CD1c-positive myeloid dendritic cell (primary cell): Measurements from ENCODE around the gene GJB1.
"Not testable (repeated sequence)": the region's sequence is repeated elsewhere in the genome, so short reads cannot be mapped to it uniquely, and the experiment has no call there.

Source experiments
- DNase-seq: peaks from one replicate; pipeline ENCODE4 v3.0.0-alpha.2; 2016; ENCODE audit errors: extremely low spot score

Gene GJB1

DNA sequence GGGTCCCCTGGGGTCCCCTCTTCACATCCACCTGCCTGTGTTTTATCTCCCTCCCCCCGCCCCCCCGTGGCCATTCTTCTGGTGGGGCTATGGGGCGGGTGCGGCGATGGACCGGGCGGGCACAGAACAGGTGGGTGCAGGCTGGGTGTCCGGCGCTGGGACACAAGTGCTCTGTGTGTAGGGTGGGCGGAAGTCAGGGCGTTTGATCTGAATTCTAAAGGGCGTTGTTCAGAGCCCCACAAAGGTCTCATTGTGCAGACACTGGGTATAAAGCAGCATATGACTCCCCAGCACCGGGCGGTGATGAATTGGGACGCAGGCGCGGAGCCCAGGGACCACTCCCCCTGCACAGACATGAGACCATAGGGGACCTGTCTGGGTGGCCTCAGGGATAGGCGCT is at the start of gene GJB1:
TSS of gene GJB1 (plus strand) at position 296 of the 400 bp plus-strand sequence. CDS start 484 bp downstream, outside the sequence.
- no peak for DNase-seq

DNA sequence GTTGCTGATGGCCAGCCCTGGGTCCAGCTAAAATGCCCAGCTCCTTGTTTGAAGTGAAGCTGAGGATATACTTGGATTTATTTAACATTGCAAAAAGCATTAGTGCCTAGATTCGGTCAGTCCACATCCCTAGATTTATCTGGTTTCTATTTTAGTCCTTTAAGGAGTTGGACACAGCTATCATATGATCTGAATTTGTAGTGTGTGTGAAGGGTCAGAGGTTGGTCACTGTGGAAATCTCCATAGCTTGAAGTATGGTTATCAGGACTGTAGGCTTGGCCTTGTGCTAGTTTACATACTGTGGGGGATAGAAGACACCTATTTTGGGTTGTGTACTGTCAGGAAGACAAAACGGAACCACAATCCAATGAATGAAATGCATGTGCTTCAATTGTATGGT is 49.6 kb upstream of the GJB1 start:
- DNase-seq, result no peak

DNA sequence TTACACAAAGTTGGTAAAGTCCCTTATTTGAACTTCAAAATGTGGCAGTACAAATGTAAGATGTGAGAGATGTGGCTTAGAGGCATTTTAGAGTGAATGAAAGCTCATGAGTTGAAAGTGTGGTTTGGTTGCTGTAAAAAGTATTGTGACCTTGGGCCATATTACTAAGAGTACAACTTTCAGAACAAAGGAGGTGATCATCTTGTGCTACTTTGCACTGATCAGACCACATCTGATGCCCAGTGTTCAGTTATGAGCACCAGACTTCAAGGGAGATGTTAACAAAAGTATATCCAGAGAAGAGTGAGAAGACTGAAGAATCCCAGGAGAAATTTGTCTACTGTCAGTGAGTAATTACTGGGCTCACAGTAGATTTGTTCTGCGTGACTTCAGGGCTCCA is 48.2 kb upstream of the GJB1 start:
- DNase-seq, result no peak

DNA sequence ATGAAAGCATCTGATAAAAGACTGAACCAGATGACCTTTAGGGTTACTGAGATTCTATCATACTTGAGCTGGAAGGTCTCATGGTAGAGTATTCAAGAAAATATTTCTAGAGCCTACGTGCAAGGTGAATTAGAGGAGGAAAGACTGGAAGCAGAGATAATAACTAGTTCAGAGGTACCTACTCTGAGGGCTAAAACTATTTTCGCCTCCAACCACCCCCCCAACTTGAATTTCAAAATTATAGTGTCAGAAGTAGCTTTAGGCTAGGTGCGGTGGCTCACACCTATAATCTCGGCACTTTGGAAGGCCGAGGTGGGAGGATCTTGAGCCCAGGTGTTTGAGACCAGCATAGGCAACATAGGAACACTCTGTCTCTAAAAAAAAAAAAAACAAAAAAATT is 47.5 kb upstream of the GJB1 start:
- no peak for DNase-seq

DNA sequence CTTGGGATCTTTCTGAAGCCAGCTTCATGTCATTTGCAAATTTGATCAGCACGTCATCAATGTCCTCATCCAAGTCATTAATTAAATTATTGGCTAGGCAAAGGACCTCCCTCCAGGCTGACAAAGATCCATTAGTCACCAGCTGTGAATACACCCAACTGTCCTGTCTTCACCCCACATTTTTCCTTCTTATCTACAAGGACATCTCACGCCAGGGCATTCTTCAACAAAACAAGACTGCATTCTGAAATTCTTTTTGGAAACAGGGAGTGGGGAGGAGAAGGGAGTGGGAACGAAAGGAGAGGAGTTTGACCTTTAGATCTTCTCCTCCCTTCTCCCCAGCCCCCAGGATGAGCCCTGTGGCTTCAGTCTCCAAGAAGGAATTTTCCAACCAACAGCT is 45.7 kb upstream of the GJB1 start:
- no peak for DNase-seq

DNA sequence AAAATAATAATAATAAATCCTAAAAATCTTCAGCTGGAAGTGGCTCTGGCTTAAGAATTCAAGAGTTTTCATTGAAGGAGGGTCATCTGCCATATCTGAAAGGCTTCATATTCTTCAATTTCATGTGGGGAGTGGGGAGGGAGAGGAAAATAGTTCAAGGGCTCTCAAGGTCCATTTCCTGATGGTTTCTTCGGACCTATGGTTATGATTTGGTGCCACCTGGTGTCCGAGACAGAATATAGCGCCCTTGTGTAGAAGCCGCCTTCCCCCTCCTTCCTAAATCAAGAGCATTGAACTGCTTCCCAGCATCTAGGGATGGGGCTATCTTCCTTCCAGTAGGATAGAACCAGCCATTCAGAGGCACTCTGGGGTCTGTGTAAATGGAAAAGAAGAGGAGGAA is 44.1 kb upstream of the GJB1 start:
- DNase-seq, result peak; percentile 63

DNA sequence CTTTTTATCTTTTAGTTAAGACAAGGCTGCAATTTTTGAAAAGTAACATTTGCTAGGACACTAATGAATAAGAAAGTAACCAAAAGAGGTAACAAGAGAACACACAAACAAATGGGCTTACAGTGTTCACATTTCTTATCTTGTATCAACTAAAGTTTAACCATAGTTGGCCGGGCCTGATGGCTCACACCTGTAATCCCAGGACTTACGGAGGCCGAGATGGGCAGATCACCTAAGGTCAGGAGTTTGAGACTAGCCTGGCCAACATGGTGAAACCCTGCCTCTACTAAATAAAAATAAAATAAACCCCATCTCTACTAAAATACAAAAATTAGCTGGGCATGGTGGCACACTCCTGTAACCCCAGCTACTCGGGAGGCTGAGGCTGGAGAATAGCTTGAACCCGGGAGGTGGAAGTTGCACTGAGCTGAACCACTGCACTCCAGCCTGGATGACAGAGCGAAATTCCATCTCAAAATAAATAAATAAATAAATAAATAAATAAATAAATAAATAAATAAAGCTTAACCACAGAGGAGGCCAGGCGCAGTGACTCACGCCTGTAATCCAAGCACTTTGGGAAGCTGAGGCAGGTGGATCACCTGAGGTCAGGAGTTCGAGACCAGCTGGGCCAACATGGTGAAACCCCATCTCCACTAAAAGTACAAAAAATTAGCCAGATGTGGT is 42.3 kb upstream of the GJB1 start:
- DNase-seq, result not testable (repeated sequence)

DNA sequence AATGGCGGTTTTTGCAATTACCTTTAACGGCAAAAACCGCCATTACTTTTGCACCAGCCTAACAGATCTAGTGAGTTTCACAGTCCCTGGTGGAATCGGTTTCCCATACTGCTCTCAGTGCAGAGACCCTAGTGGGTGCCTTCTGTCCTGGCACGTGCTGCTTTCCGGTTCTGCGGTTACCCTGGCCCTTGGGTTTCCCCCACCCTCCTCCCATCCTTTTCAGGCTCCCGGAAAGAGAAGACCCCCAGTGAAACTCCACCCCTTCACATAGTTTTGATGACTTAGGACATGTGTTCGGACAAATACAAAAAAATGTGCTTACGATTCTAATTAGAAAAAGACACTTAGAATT is 41.5 kb upstream of the GJB1 start:
- no peak for DNase-seq

DNA sequence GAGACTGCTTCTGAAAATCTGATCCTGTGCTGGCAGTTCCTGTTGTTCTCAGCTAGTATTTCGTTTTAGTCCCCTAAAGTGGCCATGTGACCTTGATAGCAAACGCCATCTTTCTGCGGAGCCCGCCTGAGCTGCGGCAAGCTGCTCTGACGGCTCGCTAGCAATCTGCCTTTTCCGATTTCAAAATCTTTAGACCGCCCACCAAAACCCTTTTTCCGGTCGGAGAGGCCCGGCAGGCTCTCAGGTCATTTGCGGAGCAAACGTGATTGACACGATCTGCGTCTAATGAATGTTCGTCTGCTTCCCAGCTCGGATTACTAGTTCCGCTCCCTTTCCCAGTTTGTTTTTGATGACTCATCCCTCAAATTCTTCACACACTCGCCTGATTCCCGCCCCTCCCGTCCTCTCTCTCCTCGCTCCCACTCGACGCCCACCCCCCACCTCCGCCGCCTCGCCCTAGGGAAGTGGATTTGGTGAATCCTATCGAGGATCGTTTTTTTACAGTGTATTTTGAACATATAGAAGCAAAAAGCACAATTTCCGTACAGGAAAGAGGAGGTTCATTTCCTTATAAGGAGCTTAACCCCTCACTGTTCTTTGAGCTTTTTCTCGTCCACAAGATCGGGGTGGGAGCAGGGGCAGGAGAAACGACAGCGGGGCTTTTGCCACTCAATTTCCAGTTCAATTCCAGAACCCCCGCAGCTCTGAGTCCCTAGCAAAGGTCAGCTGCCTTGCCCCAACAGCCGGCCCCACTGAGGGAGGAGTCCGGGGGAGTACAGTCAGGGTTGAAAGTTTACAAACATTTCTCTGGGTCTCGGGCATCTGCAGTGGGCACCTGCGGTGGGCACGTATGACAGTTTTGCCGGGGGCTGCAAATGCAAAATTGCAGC is 40.9 kb upstream of the GJB1 start:
- DNase-seq, result peak; percentile 94

DNA sequence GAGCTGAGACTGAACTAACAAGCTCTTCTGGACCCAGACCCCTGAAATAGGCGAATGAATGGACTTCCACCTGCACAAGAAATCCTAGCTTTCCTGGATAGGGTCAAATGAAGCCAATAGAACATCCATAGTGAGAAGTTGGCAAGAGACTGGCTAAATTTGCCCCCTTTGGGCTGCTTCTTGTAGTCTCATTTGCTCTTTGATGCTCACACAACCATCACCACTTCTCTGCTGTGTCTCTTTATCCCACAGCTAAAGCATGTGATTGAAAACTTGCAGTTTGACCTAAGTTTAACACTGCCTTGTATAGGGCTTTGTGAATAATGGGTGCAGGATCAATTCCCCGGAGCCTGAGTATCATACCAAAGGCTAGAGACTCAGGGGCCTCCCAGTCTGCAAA is 40.2 kb upstream of the GJB1 start:
- DNase-seq, result no peak

DNA sequence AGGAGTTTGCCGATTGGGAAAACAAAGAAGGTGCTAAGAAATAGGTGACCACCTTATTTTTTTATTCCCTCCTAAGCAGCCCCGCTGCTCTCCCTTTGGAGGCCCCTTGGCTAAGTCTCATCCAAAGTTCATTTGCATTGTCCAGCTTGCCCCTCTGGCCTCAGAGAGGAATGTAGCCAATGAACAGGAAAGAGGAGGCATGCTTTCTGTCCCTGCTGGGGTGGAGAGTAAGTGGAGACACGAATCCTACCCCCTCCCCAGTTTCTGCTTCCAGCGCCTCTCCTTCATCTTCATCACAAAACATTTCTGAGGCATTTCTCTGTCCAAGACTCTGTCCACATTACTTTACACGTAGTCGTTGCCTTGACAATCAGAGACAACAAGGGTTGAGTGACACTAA is 39.7 kb upstream of the GJB1 start:
- DNase-seq, result no peak

DNA sequence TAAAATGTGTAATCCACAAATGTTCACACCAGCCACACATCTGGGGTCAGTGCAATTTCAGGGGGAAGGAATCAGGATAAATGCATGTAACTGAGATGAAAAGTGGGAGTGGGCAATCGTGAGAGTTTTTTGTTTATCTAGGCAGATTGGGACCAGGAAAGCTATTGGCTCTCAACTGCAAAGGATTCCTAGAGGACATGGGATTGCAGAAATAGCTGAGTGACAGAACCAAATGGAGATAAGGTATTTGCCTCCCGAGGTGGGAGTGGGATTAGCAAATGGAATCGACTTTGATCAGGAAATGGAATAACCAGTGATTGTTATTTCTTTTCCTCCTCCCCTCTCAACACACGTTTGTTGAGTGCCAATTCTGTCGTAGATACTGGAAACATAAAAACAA is 38.9 kb upstream of the GJB1 start:
- DNase-seq, result no peak

DNA sequence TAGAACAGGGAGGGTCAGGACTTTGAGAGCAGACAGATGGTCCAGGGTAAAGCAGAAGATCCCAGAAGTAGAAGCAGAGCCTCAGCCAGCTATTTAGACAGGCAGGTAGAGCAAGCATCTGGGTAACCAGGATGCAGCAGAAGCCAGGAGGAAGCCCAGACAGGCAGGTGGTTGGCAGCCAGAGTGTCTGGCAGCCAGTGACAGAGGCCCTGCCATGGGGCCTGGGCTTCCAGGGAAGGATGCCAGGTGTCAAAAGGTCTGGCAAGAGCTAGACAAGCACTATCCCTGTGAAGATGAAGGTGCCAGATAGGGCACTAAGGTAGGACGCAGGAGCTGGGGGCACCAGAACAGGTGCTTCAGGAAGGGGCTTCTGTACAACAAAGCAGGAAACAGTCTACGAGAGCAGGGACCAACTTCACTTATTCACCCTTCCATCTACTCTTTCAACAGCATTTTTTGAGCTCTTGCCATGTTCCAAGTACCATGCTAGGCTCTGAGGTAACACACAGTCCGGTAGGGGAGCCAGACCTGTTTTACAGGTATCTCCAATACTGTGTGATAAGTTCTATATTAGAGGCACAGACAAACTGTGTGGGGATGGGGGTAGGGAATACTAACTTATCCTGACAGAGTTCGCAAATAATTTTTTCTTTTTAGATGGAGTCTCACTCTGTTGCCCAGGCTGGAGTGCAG is 38.1 kb upstream of the GJB1 start:
- DNase-seq, result no peak

DNA sequence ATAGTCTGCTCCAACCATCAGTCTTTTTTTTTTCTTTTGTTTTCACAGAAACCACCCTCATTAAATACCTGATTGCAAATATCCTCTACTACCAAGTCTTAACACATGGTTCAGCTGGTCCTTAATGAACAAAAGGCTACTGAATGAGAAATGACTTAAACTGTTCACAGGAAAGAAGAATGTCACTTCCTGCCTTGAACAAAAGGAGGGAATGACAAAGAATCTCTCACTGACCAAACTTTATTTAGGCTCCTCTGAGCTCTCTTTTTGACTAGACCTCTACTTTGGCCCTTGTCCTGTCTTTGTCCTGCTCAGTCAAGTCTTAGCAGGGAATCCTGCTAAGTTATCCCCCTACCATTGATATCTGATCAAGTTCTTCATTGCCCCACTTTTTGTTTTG is 31.8 kb upstream of the GJB1 start:
- no peak for DNase-seq

DNA sequence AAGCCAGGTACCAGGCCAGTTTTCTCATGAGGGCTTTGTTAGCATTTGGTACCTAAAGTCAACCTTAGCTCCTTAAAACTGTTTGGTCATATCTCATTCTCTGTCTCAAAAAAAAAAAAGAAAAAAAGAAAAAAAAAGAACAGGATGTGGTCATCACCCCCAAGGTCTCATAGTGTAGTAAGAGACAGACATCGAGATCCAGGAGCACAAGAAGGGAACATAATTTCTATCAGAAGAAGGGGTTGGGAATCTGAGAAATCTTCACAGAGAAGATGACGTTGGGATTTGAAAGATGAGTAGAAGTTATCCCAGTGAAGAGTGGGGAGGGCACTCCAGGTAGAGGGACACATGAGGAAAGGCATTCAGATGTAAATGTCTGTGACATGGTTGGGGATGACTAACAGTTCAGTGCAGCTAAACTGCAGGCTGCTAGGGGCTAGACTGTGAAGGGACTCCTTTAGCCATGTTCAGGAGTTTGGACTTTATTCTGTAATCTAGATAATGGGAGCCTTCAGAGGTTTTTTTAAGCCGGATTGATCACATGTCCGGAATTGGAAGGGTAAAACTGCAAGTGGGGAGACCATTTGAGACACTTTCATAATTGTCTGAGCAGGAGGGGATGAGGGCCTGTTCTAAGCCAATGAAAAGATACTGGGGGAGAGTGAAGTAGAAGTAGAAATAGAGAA is 26.9 kb upstream of the GJB1 start:
- no peak for DNase-seq

DNA sequence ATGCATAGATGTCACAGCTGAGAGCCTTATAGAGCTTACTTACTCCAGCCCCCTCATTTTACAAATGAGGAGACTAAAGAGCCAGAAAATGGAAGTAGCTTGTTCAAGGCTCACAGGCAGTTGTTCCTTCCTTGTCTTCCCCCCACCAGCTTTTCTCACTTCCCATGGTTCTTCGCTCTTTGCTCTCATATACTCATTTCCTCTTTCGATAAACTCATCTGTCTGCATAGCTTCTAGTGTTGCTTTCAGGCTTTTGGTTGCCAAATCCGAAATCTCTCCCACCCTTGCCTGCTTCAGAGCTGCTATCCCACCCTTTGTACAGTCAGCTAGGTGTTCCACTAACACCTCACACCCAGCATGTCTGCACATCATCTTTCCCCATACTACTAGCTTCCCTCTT is 25.0 kb upstream of the GJB1 start:
- peak; percentile 71 for DNase-seq

DNA sequence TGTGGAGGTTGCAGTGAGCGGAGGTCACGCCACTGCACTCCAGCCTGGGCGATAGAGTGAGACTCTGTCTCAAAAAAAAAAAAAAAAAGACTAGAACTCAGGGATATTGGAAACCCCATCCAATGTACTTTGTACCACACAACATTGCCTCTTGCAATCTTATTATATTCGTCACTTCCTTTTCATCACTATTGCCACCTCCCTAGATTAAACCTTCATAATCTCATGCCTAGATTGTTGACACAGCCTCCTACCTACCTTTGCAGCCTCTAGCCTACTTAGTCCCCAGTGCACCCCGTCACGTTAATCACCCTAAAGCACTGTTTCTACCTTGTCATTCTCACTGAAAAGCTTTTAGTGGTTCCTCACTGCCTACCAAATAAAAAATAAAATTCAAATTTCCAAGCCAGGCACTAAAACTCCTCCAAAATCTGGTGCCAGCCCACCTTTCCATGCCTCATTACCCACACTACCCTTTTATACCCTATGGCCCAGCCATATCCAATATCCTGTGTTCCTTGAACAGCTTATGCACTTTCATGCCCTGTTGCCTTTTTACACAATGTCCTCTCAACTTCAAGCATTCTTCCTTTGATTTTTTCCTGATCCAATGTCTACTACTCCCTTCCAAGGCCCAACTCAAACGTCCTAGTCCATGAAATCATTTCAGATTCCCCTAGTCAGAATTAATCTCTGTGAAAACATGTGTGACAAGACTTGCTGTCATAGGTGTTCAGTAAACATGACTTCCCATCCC is 23.6 kb upstream of the GJB1 start:
- no peak for DNase-seq

DNA sequence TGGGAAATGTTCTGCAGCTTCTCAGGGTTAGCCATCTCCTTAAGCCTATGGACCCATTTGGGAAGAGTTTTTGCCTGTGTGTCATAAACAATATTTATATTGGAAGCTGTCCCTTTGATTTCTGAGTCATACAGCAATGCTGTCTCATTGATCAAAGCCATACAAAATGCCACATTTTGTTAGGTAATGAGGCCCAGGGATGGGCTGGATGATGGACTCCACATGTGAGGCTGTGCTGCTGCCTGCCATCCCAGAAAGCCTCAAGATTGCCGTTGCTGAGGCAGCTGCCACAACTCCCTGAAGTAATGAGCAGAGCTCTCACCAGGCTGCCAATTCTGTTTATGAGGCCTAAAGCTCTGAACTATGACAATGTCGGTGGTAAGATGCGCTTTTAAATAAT is 12.2 kb upstream of the GJB1 start:
- DNase-seq, result no peak

DNA sequence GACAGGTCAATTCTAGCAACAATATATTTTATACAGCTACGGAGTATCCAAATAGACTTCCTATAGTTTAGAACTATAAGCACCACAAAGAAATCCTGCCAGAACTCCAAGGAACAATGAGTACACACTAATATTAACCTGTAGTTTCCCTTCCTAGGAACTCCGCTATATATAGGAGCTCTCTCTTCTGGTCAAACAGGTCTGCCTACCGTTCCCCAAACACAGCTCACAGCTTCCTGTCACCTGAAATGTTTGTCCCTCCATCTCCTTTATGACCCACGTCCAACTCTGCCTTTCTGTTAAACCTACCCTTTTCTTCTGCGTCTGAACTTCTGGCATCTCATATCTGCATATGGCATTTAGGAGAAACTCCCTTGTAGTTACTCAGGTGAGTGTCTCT is 10.5 kb upstream of the GJB1 start:
- DNase-seq, result no peak

DNA sequence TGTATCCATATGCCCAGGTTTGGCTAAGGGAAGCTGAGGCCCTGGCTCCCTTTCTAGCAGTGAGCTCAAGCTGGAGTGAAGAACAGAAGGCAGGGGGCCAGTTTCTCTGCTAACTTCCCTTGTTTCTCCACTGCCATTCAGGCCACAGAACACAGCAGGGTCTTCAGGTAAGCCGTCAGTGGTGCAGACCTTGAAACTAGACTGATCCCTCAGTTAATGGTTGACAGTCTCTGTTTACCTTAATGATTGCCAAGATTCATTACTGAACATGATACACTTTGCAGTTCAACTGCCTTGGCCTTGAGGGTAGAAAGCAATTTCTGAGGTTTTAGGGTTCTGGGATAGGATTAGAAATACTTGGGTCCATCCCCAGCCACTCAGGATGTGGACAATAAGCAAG is 8.9 kb upstream of the GJB1 start:
- no peak for DNase-seq

DNA sequence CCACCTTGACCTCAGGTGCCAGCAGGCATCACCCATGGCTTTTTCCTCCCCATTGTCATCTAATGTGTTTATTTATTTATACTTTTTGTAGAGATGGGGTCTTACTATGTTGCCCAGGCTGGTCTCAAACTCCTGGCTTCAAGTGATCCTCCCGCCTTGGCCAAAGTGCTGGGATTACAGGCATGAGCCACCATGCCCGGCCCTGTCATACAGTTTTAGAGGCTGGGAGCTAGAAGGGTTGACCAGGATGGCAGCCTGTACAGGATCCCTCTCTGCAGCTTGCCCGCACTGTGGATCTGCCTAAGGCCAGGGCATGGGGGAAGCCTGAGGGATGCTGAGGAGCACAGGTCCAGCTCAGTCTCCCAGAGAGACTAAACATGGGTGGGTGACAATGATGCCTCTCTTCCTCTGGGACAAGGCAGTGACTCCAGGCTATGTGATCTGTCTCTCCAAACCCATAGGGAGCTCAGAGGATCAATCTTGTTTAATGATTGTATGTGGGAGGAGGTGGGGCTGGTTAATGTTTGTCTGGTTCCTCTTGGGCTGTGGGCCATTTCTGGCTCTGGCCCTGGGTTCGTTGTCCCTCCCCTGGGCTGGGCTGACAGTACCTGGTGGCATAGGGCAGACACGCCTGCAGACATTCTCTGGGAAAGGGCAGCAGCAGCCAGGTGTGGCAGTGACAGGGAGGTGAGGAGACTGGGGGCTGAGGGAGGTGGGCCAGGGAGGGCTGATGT is 8.3 kb upstream of the GJB1 start:
- no peak for DNase-seq
